Central memory CD8-positive, alpha-beta T cell (primary cell): ENCODE measurements around the gene ADGRD1.

Experiments
- ATAC-seq: fragments of 150-1000 bp; cut with Tn5 transposase; replicated peaks from 2 replicates; pipeline ENCODE4 v1.10.0; 2022; ENCODE audit warnings: mild to moderate bottlenecking, moderate FRiP score, moderate number of reproducible peaks; ENCODE audit not compliant: poor library complexity, severe bottlenecking; ENCODE audit errors: extremely low read depth
- DNase-seq, 2 donors: peaks; one replicate each; pipeline ENCODE4 v3.0.0; 2021; ENCODE audit warnings: low spot score in 2 of 2
- H3K27ac Mint-ChIP-seq: one replicate; pipeline ENCODE4 v1.8.0; 2022; ENCODE audit warnings: low read depth, mild to moderate bottlenecking, moderate library complexity, mixed read lengths
- H3K27me3 Mint-ChIP-seq: one replicate; pipeline ENCODE4 v1.8.0; 2022; ENCODE audit warnings: mixed read lengths
- H3K36me3 Mint-ChIP-seq: one replicate; pipeline ENCODE4 v1.8.0; 2022; ENCODE audit warnings: mild to moderate bottlenecking, moderate library complexity, mixed read lengths; ENCODE audit not compliant: insufficient read depth
- H3K4me1 Mint-ChIP-seq: one replicate; pipeline ENCODE4 v1.8.0; 2022; ENCODE audit warnings: mixed read lengths
- H3K4me3 Mint-ChIP-seq: one replicate; pipeline ENCODE4 v1.8.0; 2022; ENCODE audit warnings: mild to moderate bottlenecking, moderate library complexity, mixed read lengths
- H3K9me3 Mint-ChIP-seq: one replicate; pipeline ENCODE4 v1.8.0; 2022; ENCODE audit warnings: mixed read lengths

ADGRD1 gene

GRCh38 chr12:131085125-131085815, 131.6 kb downstream of the ADGRD1 start:
- ATAC-seq (no peak), DNase-seq (no peak)
- Mint-ChIP-seq H3K27ac (no peak overlapping the region), H3K36me3 (no peaks in the 10 kb centered on the region), H3K4me1 (no peaks in the 10 kb centered on the region), H3K27me3 (peaks cover 27% of the 10 kb centered on the region), H3K4me3 (no peak overlapping the region), H3K9me3 (no peaks in the 10 kb centered on the region)

GRCh38 chr12:131085816-131086591, 132.3 kb downstream of the ADGRD1 start:
- ATAC-seq (no peak), DNase-seq (no peak)
- Mint-ChIP-seq H3K27me3 (peaks cover 27% of the 10 kb centered on the region), H3K4me3 (no peak overlapping the region), H3K9me3 (no peaks in the 10 kb centered on the region), H3K4me1 (no peaks in the 10 kb centered on the region), H3K36me3 (no peaks in the 10 kb centered on the region), H3K27ac (no peak overlapping the region)

- Mint-ChIP-seq H3K27ac (no peak overlapping the region), H3K4me1 (peaks cover 8% of the 10 kb centered on the region), H3K36me3 (no peaks in the 10 kb centered on the region), H3K27me3 (peaks cover 26% of the 10 kb centered on the region), H3K9me3 (no peaks in the 10 kb centered on the region), H3K4me3 (no peak overlapping the region)
- DNase-seq: no peak
- ATAC-seq: no peak
Measured at GRCh38 chr12:131087302-131087818, 133.7 kb downstream of the ADGRD1 start.

GRCh38 chr12:131087991-131088700, 134.4 kb downstream of the ADGRD1 start:
- H3K9me3 Mint-ChIP-seq: no peaks in the 10 kb centered on the region
- ATAC-seq: no peak

GRCh38 chr12:131088701-131089530, 135.2 kb downstream of the ADGRD1 start:
- H3K4me3 Mint-ChIP-seq: no peak overlapping the region
- H3K27me3 Mint-ChIP-seq: peaks cover 11% of the 10 kb centered on the region
- ATAC-seq: no peak
- DNase-seq: no peak
- H3K27ac Mint-ChIP-seq: no peak overlapping the region
- no peaks in the 10 kb centered on the region for H3K9me3 Mint-ChIP-seq
- H3K4me1 Mint-ChIP-seq: peaks cover 14% of the 10 kb centered on the region
- H3K36me3 Mint-ChIP-seq: no peaks in the 10 kb centered on the region

More at GRCh38 chr12:131087991-131088700, 134.4 kb downstream of the ADGRD1 start:
- Mint-ChIP-seq H3K4me1 (peaks cover 11% of the 10 kb centered on the region), H3K27me3 (peaks cover 18% of the 10 kb centered on the region), H3K27ac (no peak overlapping the region), H3K36me3 (no peaks in the 10 kb centered on the region), H3K4me3 (no peak overlapping the region)
- DNase-seq: no peak

- no peak for DNase-seq
Measured at GRCh38 chr12:131089531-131090273, 136.0 kb downstream of the ADGRD1 start.

GRCh38 chr12:131090274-131091210, 136.8 kb downstream of the ADGRD1 start:
- no peak overlapping the region for H3K4me3 Mint-ChIP-seq
- no peak overlapping the region for H3K27ac Mint-ChIP-seq
- no peaks in the 10 kb centered on the region for H3K36me3 Mint-ChIP-seq
- H3K4me1 Mint-ChIP-seq: peaks cover 14% of the 10 kb centered on the region
- peaks cover under 1% of the 10 kb centered on the region for H3K27me3 Mint-ChIP-seq
- DNase-seq: no peak
- H3K9me3 Mint-ChIP-seq: no peaks in the 10 kb centered on the region
- no peak for ATAC-seq

More at GRCh38 chr12:131089531-131090273, 136.0 kb downstream of the ADGRD1 start:
- H3K36me3 Mint-ChIP-seq: no peaks in the 10 kb centered on the region
- ATAC-seq: no peak
- H3K4me3 Mint-ChIP-seq: no peak overlapping the region
- no peaks in the 10 kb centered on the region for H3K9me3 Mint-ChIP-seq
- peaks cover 14% of the 10 kb centered on the region for H3K4me1 Mint-ChIP-seq
- peaks cover 9% of the 10 kb centered on the region for H3K27me3 Mint-ChIP-seq
- H3K27ac Mint-ChIP-seq: no peak overlapping the region

GRCh38 chr12:131091413-131091975, 137.8 kb downstream of the ADGRD1 start:
- Mint-ChIP-seq H3K36me3 (no peaks in the 10 kb centered on the region), H3K9me3 (no peaks in the 10 kb centered on the region), H3K4me1 (peaks cover 14% of the 10 kb centered on the region), H3K27me3 (no peaks in the 10 kb centered on the region), H3K4me3 (no peak overlapping the region), H3K27ac (no peak overlapping the region)
- DNase-seq (no peak), ATAC-seq (no peak)

- Mint-ChIP-seq H3K27ac (no peak overlapping the region), H3K9me3 (no peaks in the 10 kb centered on the region), H3K4me3 (no peak overlapping the region), H3K36me3 (no peaks in the 10 kb centered on the region), H3K4me1 (peaks cover 14% of the 10 kb centered on the region), H3K27me3 (no peaks in the 10 kb centered on the region)
- no peak for ATAC-seq
- DNase-seq: no peak
Measured at GRCh38 chr12:131091976-131092691, 138.4 kb downstream of the ADGRD1 start.

- Mint-ChIP-seq H3K4me1 (peaks cover 14% of the 10 kb centered on the region), H3K27me3 (no peaks in the 10 kb centered on the region), H3K4me3 (peak overlapping the region; percentile 21), H3K9me3 (no peaks in the 10 kb centered on the region), H3K36me3 (no peaks in the 10 kb centered on the region), H3K27ac (no peak overlapping the region)
- no peak for DNase-seq
- no peak for ATAC-seq
Measured at GRCh38 chr12:131092901-131093603, 139.3 kb downstream of the ADGRD1 start.
